AG04449 (cell line): ENCODE measurements around the gene TOP3A.

Experiments used
- CTCF ChIA-PET: fragments of 350-600 bp; formaldehyde crosslinking; extraction: SDS; loops from one replicate; lab custom pipeline; 2021; ENCODE audit warnings: antibody characterized with exemption; lab: Yijun Ruan, JAX
- POLR2A ChIA-PET: fragments of 400-600, 350-600 bp; formaldehyde crosslinking; extraction: SDS; loops from one replicate; lab custom pipeline; 2020; ENCODE audit warnings: antibody characterized with exemption, inconsistent platforms; lab: Yijun Ruan, JAX
- DNase-seq: peaks from one replicate; pipeline ENCODE4 v3.0.0-alpha.2; 2010; ENCODE audit warnings: low read depth, low spot score
- H3K4me3 ChIP-seq: 2 replicates; pipeline ENCODE4 v1.5.1; 2011; ENCODE audit warnings: low read depth, mild to moderate bottlenecking, control low read depth, low read length
- TF ChIP-seq, protein P1 (sequence below): IDR thresholded peaks from one replicate; pipeline ENCODE4 v1.5.1; 2011; ENCODE audit warnings: mild to moderate bottlenecking, moderate library complexity, low read length, control low read depth, inconsistent platforms; ENCODE audit not compliant: insufficient read depth; ENCODE audit errors: missing control alignments

Gene TOP3A

DNA sequence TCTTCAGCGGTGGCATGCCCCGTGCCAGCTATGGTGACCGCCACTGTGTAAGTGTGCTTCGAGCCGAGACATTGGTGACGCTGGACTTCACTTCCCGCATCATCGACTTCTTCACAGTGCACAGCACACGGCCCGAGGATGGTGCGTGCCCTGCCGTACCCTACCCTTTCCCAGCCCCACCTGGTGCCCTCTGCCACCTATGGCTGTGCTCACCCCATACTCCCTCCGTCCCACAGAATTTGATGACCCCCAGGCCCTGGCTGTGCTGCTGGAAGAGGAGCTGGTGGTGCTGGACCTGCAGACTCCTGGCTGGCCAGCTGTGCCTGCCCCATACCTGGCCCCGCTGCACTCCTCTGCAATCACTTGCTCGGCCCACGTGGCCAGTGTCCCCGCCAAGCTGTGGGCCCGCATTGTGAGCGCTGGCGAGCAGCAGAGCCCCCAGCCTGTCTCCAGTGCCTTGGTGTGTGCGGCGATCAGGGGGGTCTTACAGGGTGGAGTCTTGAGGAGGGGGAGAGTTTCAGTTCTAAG lies 79.9 kb downstream of the TOP3A start:
- CTCF ChIA-PET, result interaction anchor here (1.0 to 2.0 kb wide), 3 partner anchors 8 to 20 kb away, joined by 3 to 12 read pairs (median 4); no protein-coding TSS in a partner anchor
- POLR2A ChIA-PET, result no interaction called here

DNA sequence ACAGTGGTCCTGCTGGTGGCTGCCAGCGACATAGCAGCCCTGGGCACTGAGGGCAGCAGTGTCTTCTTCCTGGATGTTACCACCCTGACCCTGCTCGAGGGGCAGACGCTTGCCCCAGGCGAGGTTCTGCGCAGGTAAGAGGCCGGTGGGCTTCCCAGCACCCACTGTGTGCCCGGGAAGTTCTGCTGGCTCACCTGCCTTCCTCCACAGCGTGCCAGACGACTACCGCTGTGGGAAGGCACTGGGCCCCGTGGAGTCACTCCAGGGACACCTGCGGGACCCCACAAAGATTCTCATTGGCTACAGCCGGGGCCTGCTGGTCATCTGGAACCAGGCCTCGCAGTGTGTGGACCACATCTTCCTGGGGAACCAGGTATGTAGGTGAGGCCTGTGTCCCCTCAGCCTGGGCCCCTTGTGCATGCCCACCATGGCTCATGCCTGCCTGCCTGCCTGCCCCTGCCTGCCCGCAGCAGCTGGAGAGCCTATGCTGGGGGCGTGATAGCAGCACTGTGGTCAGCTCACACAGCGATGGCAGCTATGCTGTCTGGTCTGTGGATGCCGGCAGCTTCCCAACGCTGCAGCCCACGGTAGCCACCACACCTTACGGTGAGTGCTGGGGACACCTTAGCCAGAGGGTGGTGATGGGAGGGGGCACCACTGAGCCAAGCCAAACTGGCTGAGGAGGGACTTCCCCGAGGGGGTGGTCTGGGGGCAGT lies 80.8 kb downstream of the TOP3A start:
- DNase-seq, result no peak

More for the DNA sequence above, 79.9 kb downstream of the TOP3A start:
- H3K4me3 ChIP-seq, result no peak overlapping the region
- DNase-seq, result no peak
- TF ChIP-seq, protein P1, sequence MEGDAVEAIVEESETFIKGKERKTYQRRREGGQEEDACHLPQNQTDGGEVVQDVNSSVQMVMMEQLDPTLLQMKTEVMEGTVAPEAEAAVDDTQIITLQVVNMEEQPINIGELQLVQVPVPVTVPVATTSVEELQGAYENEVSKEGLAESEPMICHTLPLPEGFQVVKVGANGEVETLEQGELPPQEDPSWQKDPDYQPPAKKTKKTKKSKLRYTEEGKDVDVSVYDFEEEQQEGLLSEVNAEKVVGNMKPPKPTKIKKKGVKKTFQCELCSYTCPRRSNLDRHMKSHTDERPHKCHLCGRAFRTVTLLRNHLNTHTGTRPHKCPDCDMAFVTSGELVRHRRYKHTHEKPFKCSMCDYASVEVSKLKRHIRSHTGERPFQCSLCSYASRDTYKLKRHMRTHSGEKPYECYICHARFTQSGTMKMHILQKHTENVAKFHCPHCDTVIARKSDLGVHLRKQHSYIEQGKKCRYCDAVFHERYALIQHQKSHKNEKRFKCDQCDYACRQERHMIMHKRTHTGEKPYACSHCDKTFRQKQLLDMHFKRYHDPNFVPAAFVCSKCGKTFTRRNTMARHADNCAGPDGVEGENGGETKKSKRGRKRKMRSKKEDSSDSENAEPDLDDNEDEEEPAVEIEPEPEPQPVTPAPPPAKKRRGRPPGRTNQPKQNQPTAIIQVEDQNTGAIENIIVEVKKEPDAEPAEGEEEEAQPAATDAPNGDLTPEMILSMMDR, result no peak

DNA sequence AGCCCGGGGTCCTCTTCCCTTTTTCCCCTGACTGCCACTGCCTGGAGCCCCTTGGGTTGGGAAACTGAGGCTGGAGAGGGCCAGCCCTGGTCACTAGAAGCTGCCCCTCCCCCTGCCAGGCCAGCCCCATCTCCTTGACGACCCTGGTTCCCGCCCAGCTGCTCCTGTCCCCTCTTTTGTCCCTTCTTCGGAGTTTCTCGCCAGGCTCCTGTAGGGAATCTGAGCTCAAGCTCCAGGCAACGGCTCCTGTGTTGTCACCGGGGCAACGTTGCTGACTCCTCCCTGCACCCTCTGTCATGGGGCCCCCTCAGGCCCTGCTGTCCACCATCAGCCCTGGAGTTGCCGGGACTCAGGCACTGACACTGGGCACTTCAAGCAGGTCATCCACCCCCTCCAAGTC lies 83.6 kb downstream of the TOP3A start:
- TF ChIP-seq, protein P1, result no peak
- ChIA-PET POLR2A (interaction anchor here (1.4 kb wide), 1 partner anchor 12 kb away, joined by 5 read pairs; no protein-coding TSS in a partner anchor), CTCF (interaction anchor here (0.6 to 1.3 kb wide), 2 partner anchors 18 to 138 kb away, joined by 3 to 5 read pairs; no protein-coding TSS in a partner anchor)
- no peak for DNase-seq
- H3K4me3 ChIP-seq, result no peak overlapping the region

More for the DNA sequence above, 80.8 kb downstream of the TOP3A start:
- H3K4me3 ChIP-seq, result no peak overlapping the region
- POLR2A ChIA-PET, result no interaction called here
- TF ChIP-seq, protein P1, result no peak
- CTCF ChIA-PET, result no interaction called here

GRCh38 chr17:18230288-18231141 lies 84.3 kb downstream of the TOP3A start:
- no peak for DNase-seq
- ChIA-PET POLR2A (interaction anchor here (1.4 kb wide), 1 partner anchor 13 kb away, joined by 5 read pairs; no protein-coding TSS in a partner anchor), CTCF (interaction anchor here (0.6 to 1.0 kb wide), 2 partner anchors 18 to 137 kb away, joined by 3 to 4 read pairs; no protein-coding TSS in a partner anchor)
- TF ChIP-seq, protein P1, result no peak
- H3K4me3 ChIP-seq, result no peak overlapping the region

DNA sequence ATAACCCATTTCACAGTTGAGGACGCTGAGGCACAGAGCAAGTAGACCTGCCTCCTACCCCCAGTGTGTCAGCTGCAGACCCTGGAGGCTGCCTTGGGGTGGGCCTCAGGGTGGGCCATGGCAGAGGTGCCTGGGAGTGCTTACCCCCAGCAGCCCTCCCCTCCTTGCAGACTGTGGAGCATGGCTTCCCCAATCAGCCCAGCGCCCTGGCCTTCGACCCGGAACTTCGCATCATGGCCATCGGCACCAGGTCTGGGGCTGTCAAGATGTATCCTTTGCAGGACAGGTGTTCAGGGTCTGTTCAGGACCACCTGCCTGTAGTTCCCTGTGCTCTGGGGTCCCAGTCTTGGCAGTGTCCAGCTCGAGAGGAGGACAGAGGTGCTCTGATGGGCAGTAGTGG lies 85.0 kb downstream of the TOP3A start:
- TF ChIP-seq, protein P1, result no peak
- no peak overlapping the region for H3K4me3 ChIP-seq
- DNase-seq, result no peak
- ChIA-PET POLR2A (no interaction called here), CTCF (interaction anchor here (1.0 to 1.1 kb wide), 2 partner anchors 12 to 19 kb away, joined by 3 to 4 read pairs; no protein-coding TSS in a partner anchor)
